Measurements from ENCODE around the gene PIWIL4.

Gene PIWIL4

GRCh38 chr11:94662065-94662779 is 95.1 kb downstream of the PIWIL4 start:
- DNase-seq (no peak), ATAC-seq (ENCODE audit: insufficient read depth, low read depth) (no peak)
- Histone ChIP-seq H3K4me3 (ENCODE audit: low read depth in 1 of 2, low read length in 2 of 2) (no peak overlapping the region), H3K4me2 (ENCODE audit: insufficient read depth, low read length) (no peak overlapping the region), H2AFZ (ENCODE audit: low read depth, low read length) (no peak overlapping the region), H3K4me1 (ENCODE audit: insufficient read depth, low read length) (no peaks in the 10 kb centered on the region), H3K27ac (ENCODE audit: low read length) (no peak overlapping the region), H3K79me2 (ENCODE audit: insufficient read depth, low read length) (no peaks in the 10 kb centered on the region), H3K27me3 (ENCODE audit: insufficient read depth, low read length, poor library complexity) (peaks cover 19% of the 10 kb centered on the region), H3K9me3 (ENCODE audit: insufficient read depth, low read length, severe bottlenecking) (no peaks in the 10 kb centered on the region), H3K36me3 (ENCODE audit: insufficient read depth, low read length) (no peaks in the 10 kb centered on the region), H3K9ac (ENCODE audit: low read depth, low read length) (no peak overlapping the region), H4K20me1 (ENCODE audit: insufficient read depth, low read length) (no peaks in the 10 kb centered on the region)
- no peak for TF ChIP-seq CTCF (IDR thresholded peaks at IDR 0.05; ENCODE audit: borderline replicate concordance, extremely low read depth, low read length, poor library complexity, severe bottlenecking)
- TF ChIP-seq EZH2 (IDR thresholded peaks at IDR 0.05; ENCODE audit: borderline replicate concordance, low read depth, low read length, severe bottlenecking): no peak

DNA sequence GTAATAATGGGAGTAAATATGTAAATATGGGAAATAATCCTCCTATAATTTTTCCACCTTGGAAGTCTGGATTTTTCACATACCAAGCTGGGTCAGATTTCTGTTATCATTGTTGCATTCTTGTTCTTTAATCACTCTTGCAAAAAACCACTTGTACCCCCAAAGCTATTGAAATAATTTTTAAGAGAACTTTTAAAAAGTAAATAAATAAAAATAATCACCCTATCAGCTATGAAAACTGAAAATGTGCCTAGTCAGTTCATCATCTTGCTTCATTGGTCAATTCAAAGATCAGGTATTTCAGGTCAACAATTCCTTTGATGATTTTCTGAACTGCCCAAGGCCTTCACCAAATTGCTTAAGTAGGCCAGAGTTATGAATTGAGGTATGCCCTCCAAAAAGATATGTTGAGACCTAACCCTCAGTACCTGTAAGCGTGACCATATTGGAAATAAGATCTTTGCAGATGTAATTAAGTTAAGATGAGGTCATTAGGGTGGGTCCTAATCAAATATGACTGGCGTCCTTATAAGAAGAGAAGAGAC is 95.8 kb downstream of the PIWIL4 start:
- Histone ChIP-seq H3K9ac (ENCODE audit: low read depth, low read length) (no peak overlapping the region), H3K27me3 (ENCODE audit: insufficient read depth, low read length, poor library complexity) (peaks cover 19% of the 10 kb centered on the region)

DNA sequence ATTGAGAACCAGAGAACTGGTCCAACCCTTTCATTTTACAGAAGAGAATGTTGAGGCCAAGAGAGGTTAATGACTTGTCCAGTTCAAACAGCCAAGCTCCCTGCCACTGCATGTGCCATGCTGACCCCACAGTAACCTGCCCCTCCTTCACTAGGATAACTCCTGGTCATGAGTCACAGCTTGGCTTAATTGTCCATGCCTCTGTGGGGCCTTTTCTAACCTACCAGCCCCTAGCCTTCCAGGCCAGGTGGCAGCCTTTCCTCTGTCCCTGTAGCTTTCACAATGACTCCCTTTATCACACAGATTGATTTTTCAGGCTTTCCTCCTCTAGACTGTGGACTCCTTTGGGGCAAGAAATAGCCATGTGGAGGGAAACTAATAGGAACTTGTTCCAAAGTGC is 97.2 kb downstream of the PIWIL4 start:
- Histone ChIP-seq H3K4me1 (ENCODE audit: insufficient read depth, low read length) (no peaks in the 10 kb centered on the region), H3K4me3 (ENCODE audit: low read depth in 1 of 2, low read length in 2 of 2) (no peak overlapping the region), H3K27me3 (ENCODE audit: insufficient read depth, low read length, poor library complexity) (peaks cover 19% of the 10 kb centered on the region), H3K9ac (ENCODE audit: low read depth, low read length) (no peak overlapping the region), H3K36me3 (ENCODE audit: insufficient read depth, low read length) (no peaks in the 10 kb centered on the region), H3K79me2 (ENCODE audit: insufficient read depth, low read length) (no peaks in the 10 kb centered on the region), H3K27ac (ENCODE audit: low read length) (no peak overlapping the region), H2AFZ (ENCODE audit: low read depth, low read length) (no peak overlapping the region), H3K4me2 (ENCODE audit: insufficient read depth, low read length) (no peak overlapping the region), H3K9me3 (ENCODE audit: insufficient read depth, low read length, severe bottlenecking) (no peaks in the 10 kb centered on the region), H4K20me1 (ENCODE audit: insufficient read depth, low read length) (no peaks in the 10 kb centered on the region)
- no peak for ATAC-seq (ENCODE audit: insufficient read depth, low read depth)
- no peak for DNase-seq
- TF ChIP-seq CTCF (IDR thresholded peaks at IDR 0.05; ENCODE audit: borderline replicate concordance, extremely low read depth, low read length, poor library complexity, severe bottlenecking) (no peak), EZH2 (IDR thresholded peaks at IDR 0.05; ENCODE audit: borderline replicate concordance, low read depth, low read length, severe bottlenecking) (no peak)

More for the DNA sequence above, 95.8 kb downstream of the PIWIL4 start:
- Histone ChIP-seq H3K4me1 (ENCODE audit: insufficient read depth, low read length) (no peaks in the 10 kb centered on the region), H2AFZ (ENCODE audit: low read depth, low read length) (no peak overlapping the region), H3K9me3 (ENCODE audit: insufficient read depth, low read length, severe bottlenecking) (no peaks in the 10 kb centered on the region), H3K4me3 (ENCODE audit: low read depth in 1 of 2, low read length in 2 of 2) (no peak overlapping the region), H3K27ac (ENCODE audit: low read length) (no peak overlapping the region), H3K4me2 (ENCODE audit: insufficient read depth, low read length) (no peak overlapping the region), H4K20me1 (ENCODE audit: insufficient read depth, low read length) (no peaks in the 10 kb centered on the region), H3K79me2 (ENCODE audit: insufficient read depth, low read length) (no peaks in the 10 kb centered on the region), H3K36me3 (ENCODE audit: insufficient read depth, low read length) (no peaks in the 10 kb centered on the region)
- no peak for DNase-seq
- TF ChIP-seq CTCF (IDR thresholded peaks at IDR 0.05; ENCODE audit: borderline replicate concordance, extremely low read depth, low read length, poor library complexity, severe bottlenecking): no peak
- ATAC-seq (ENCODE audit: insufficient read depth, low read depth): no peak
